Measurements from ENCODE around the gene C3orf70. TPM values are rescaled to one million over a fixed set of nuclear protein-coding genes. Genes with fewer than 3 reads are reported as not detected.

The C3orf70 gene
- total RNA-seq, 1 donor from 2014 or later = 5.7 TPM

- no peak for TF ChIP-seq EZH2 (IDR thresholded peaks at IDR 0.05; ENCODE audit: insufficient read depth, low read length)
- TF ChIP-seq, protein P1, sequence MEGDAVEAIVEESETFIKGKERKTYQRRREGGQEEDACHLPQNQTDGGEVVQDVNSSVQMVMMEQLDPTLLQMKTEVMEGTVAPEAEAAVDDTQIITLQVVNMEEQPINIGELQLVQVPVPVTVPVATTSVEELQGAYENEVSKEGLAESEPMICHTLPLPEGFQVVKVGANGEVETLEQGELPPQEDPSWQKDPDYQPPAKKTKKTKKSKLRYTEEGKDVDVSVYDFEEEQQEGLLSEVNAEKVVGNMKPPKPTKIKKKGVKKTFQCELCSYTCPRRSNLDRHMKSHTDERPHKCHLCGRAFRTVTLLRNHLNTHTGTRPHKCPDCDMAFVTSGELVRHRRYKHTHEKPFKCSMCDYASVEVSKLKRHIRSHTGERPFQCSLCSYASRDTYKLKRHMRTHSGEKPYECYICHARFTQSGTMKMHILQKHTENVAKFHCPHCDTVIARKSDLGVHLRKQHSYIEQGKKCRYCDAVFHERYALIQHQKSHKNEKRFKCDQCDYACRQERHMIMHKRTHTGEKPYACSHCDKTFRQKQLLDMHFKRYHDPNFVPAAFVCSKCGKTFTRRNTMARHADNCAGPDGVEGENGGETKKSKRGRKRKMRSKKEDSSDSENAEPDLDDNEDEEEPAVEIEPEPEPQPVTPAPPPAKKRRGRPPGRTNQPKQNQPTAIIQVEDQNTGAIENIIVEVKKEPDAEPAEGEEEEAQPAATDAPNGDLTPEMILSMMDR (IDR thresholded peaks at IDR 0.05; ENCODE audit: insufficient read depth, low read depth, low read length) = no peak
- no peaks in the 10 kb centered on the region for H3K79me2 ChIP-seq (ENCODE audit: insufficient read depth, low read length)
- DNase-seq (ENCODE audit: low read depth) (no peak), FAIRE-seq (no peak)
- no peaks in the 10 kb centered on the region for H3K27me3 Mint-ChIP-seq (ENCODE audit: low read depth, unreplicated experiment)
- H3K4me2 ChIP-seq (ENCODE audit: low read length) = no peak overlapping the region
- H3K27me3 ChIP-seq (ENCODE audit: insufficient read depth, low read length) = no peaks in the 10 kb centered on the region
- H3K27ac ChIP-seq (ENCODE audit: low read depth, low read length) = no peak overlapping the region
- H3K36me3 ChIP-seq (ENCODE audit: insufficient read depth, low read length) = no peaks in the 10 kb centered on the region
- H3K4me3 ChIP-seq (ENCODE audit: insufficient read depth, low read depth, low read length) = no peak overlapping the region
- H3K4me1 Mint-ChIP-seq (ENCODE audit: low read depth, unreplicated experiment) = peaks cover 30% of the 10 kb centered on the region
- H3K9me3 ChIP-seq (ENCODE audit: insufficient read depth, low read depth, low read length) = no peaks in the 10 kb centered on the region
- no peak overlapping the region for H3K4me3 Mint-ChIP-seq (ENCODE audit: unreplicated experiment)
- no peaks in the 10 kb centered on the region for H4K20me1 ChIP-seq (ENCODE audit: insufficient read depth, low read length)
- H3K9me3 Mint-ChIP-seq (ENCODE audit: unreplicated experiment) = no peaks in the 10 kb centered on the region
- no peak overlapping the region for H3K9ac ChIP-seq (ENCODE audit: low read length)
- no peak overlapping the region for H3K27ac Mint-ChIP-seq (ENCODE audit: unreplicated experiment)
- no peaks in the 10 kb centered on the region for H3K4me1 ChIP-seq (ENCODE audit: insufficient read depth, low read length)
- H3K36me3 Mint-ChIP-seq (ENCODE audit: low read depth, unreplicated experiment) = peaks cover 4% of the 10 kb centered on the region
- no peak overlapping the region for H2AFZ ChIP-seq (ENCODE audit: low read depth, low read length)
Measured at GRCh38 chr3:185084402-185084801, 68.5 kb downstream of the C3orf70 start.

DNA sequence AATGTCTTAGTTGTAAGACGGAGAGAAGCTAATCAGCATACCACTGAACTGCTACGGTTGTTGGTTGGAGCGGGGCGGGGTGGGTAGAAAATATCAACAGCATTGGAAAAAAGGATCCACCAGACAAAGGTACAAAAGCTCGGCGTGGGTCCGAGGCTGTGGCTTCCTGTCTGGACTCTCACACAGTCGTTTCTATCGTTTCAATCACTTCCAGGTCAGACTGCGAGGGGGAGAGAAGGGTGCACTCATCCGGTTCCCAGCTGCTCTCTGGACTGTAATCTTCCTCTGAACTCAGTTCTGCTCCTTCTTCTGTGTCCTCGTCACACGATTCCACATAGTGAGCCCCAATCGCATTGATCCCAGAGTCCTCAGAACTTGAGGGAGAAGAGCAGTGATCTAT lies 70.0 kb downstream of the C3orf70 start:
- no peaks in the 10 kb centered on the region for H3K27me3 ChIP-seq (ENCODE audit: insufficient read depth, low read length)
- no peaks in the 10 kb centered on the region for H4K20me1 ChIP-seq (ENCODE audit: insufficient read depth, low read length)
- H3K9me3 ChIP-seq (ENCODE audit: insufficient read depth, low read depth, low read length) = no peaks in the 10 kb centered on the region
- TF ChIP-seq, protein P1 (IDR thresholded peaks at IDR 0.05; ENCODE audit: insufficient read depth, low read depth, low read length) = no peak
- no peak for TF ChIP-seq EZH2 (IDR thresholded peaks at IDR 0.05; ENCODE audit: insufficient read depth, low read length)
- H3K9me3 Mint-ChIP-seq (ENCODE audit: unreplicated experiment) = no peaks in the 10 kb centered on the region
- DNase-seq (ENCODE audit: low read depth) (no peak), FAIRE-seq (no peak)
- no peaks in the 10 kb centered on the region for H3K27me3 Mint-ChIP-seq (ENCODE audit: low read depth, unreplicated experiment)
- H3K4me1 Mint-ChIP-seq (ENCODE audit: low read depth, unreplicated experiment) = peaks cover 27% of the 10 kb centered on the region
- H3K4me3 ChIP-seq (ENCODE audit: insufficient read depth, low read depth, low read length) = no peak overlapping the region
- no peak overlapping the region for H3K27ac Mint-ChIP-seq (ENCODE audit: unreplicated experiment)
- H3K4me1 ChIP-seq (ENCODE audit: insufficient read depth, low read length) = no peaks in the 10 kb centered on the region
- H3K4me3 Mint-ChIP-seq (ENCODE audit: unreplicated experiment) = no peak overlapping the region
- no peak overlapping the region for H3K9ac ChIP-seq (ENCODE audit: low read length)
- no peak overlapping the region for H2AFZ ChIP-seq (ENCODE audit: low read depth, low read length)
- H3K27ac ChIP-seq (ENCODE audit: low read depth, low read length) = no peak overlapping the region
- no peaks in the 10 kb centered on the region for H3K36me3 ChIP-seq (ENCODE audit: insufficient read depth, low read length)
- no peaks in the 10 kb centered on the region for H3K79me2 ChIP-seq (ENCODE audit: insufficient read depth, low read length)
- H3K4me2 ChIP-seq (ENCODE audit: low read length) = no peak overlapping the region
- peaks cover 4% of the 10 kb centered on the region for H3K36me3 Mint-ChIP-seq (ENCODE audit: low read depth, unreplicated experiment)

- Histone ChIP-seq H3K79me2 (ENCODE audit: insufficient read depth, low read length) (no peaks in the 10 kb centered on the region), H4K20me1 (ENCODE audit: insufficient read depth, low read length) (no peaks in the 10 kb centered on the region), H3K4me1 (ENCODE audit: insufficient read depth, low read length) (no peaks in the 10 kb centered on the region), H3K9ac (ENCODE audit: low read length) (no peak overlapping the region), H3K27ac (ENCODE audit: low read depth, low read length) (no peak overlapping the region), H3K4me3 (ENCODE audit: insufficient read depth, low read depth, low read length) (no peak overlapping the region), H2AFZ (ENCODE audit: low read depth, low read length) (no peak overlapping the region), H3K36me3 (ENCODE audit: insufficient read depth, low read length) (no peaks in the 10 kb centered on the region), H3K9me3 (ENCODE audit: insufficient read depth, low read depth, low read length) (no peaks in the 10 kb centered on the region), H3K27me3 (ENCODE audit: insufficient read depth, low read length) (no peaks in the 10 kb centered on the region), H3K4me2 (ENCODE audit: low read length) (no peak overlapping the region)
- peaks cover 4% of the 10 kb centered on the region for H3K36me3 Mint-ChIP-seq (ENCODE audit: low read depth, unreplicated experiment)
- no peaks in the 10 kb centered on the region for H3K9me3 Mint-ChIP-seq (ENCODE audit: unreplicated experiment)
- H3K4me3 Mint-ChIP-seq (ENCODE audit: unreplicated experiment) = peak overlapping the region; percentile 68
- H3K4me1 Mint-ChIP-seq (ENCODE audit: low read depth, unreplicated experiment) = peaks cover 27% of the 10 kb centered on the region
- H3K27me3 Mint-ChIP-seq (ENCODE audit: low read depth, unreplicated experiment) = no peaks in the 10 kb centered on the region
- TF ChIP-seq, protein P1 (IDR thresholded peaks at IDR 0.05; ENCODE audit: insufficient read depth, low read depth, low read length) = no peak
- FAIRE-seq (no peak), DNase-seq (ENCODE audit: low read depth) (no peak)
- H3K27ac Mint-ChIP-seq (ENCODE audit: unreplicated experiment) = peak overlapping the region; percentile 89
Measured at GRCh38 chr3:185082149-185082548, 70.7 kb downstream of the C3orf70 start.
